ENCODE measurements around the gene LCA5. TPM values are rescaled to one million over a fixed set of nuclear protein-coding genes. Genes with fewer than 3 reads are reported as not detected.
"Not testable (repeated sequence)": the region's sequence is repeated elsewhere in the genome, so short reads cannot be mapped to it uniquely, and the experiment has no call there.

Gene LCA5
- total RNA-seq (ENCODE audit: insufficient read depth, low replicate concordance) = 21.2 TPM

DNA sequence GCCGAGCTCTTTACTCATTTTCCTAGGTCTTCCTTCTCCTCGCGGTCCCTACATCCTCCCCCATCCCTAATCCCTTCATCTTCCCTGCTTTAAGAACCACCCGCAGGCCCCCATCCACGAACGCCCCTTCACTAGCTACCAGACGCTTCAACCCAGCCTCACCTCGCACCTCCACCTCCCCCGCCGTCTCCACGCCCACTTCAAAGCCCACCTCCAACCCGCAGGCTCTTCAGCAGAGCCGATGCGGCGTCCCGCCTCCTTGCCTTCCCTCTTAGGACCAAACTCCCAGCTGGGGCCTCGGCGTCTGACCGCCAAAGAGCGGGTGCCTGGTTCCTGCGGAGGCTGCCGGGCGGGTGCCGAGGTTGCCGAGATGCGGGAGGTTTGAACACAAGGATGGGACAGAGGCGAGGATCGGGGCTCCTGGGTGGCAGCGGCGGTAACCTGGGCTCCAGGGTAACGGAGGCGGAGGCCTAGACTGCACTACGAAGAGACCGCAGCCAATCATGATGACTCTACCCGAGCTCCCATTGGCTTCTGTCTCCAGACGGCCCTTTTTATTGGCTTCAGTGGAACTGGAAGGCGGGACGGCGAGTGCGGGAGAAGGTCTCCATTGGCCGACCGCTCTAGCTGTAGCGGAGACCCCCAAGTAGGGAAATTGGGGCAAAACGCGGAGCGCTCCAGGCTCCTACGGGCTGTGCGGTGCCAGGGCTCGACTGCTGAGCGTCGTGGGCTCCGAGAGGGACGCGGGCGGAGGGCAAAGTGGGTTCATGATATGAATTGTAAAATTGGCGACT is at the start of gene LCA5:
Gene LCA5 (minus strand): TSS at position 477 of the 794 bp plus-strand sequence. CDS start 18,536 bp downstream, outside the sequence.
- peak; percentile 99 for DNase-seq (ENCODE audit: low spot score)

DNA sequence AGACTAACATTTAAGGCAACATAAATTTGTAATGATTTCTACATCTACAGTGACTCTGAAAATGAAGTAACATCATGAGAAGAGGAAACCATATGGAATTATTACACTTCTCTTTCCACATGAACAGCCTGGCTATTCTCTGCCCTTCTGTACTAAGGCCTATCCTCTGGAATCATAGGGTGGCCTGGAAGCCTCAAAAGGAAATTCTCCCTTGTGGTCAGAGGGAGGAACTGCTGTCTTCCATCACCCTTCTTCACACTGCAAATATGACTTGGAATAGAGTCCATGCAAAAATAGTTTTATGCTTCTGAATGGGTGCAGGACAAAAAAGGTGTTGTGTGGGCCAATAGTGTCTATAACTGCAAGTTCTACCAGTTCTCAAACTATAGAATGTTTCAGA is 49.3 kb upstream of the LCA5 start:
- DNase-seq (ENCODE audit: low spot score) = no peak

DNA sequence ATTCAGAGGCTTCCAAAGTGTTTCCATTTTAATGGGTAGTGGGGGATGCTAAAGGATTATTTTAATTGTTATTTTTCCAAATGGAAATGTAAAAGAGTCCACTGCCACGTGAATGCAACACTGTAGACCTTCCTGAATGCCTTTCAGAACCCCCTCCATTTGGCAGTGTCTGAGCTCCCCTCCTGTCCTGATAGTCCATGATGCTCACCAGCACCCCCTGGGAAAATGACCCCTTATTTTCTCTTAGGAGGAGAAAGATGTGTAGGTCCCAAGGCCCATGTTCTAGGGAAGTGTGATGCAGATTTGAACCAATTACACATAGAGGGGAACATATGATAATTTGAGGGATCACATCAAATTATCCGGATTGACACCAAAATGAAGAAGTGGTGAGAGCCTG is 47.1 kb upstream of the LCA5 start:
- no peak for DNase-seq (ENCODE audit: low spot score)

DNA sequence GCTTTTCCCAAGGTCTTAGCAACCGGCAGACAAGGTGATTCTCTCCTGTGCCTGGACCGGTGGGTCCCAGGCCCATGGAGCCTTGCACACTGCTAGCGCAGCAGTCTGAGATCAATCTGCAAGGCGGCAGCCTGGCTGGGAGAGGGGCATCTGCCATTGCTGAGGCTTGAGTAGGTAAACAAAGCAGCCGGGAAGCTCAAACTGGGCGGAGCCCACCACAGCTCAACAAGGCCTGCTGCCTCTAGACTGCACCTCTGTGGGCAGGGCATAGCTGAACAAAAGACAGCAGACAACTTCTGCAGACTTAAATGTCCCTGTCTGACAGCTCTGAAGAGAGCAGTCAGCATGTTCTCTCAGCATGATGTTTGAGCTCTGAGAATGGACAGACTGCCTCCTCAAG is 40.7 kb upstream of the LCA5 start:
- DNase-seq (ENCODE audit: low spot score) = not testable (repeated sequence)

DNA sequence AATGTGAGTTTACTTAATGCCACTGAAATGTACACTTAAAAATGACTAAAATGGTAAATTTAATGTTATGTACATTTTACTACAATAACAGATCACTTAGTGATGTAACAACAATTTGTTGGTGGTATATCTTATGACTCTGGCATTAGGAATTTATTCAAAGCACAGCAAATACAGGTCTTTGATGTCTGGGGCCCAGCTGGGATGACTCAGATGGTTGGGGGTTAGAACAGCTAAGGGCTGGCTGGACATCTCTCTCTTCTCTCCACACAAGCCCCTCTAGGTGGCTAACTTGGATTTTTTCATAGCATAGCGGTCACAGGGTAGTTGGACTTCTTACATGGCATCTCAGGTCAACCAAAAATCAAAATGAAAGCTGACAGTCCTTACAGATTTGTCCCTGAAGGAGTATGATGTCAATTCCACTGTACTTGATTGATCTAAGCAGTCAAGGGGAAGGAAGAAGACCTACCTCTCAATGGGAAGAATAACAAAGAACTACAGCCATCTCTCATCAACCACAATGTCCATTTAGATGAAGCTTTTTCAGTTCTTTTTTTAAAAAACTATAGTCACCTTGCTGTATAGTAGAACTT is 37.5 kb upstream of the LCA5 start:
- DNase-seq (ENCODE audit: low spot score) = peak; percentile 31

DNA sequence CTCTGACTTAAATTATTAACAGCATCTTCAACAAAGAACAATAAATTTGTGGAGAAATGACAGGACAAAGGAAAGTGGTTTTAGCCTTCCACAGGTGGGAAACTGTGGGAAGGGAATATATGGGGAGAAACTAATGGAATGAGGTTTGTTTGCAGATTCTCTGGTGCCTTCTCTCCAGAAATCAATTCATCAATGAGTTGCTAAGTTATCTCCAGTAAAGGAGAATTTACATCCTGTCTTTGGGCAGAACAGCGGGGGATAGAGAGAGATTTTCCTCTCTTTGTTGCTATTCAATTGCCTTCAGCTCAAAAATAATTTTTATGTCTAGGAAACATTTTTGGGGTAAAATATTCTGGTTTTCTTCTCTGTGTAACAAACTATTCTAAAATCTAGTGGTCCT is 36.9 kb upstream of the LCA5 start:
- DNase-seq (ENCODE audit: low spot score) = no peak

DNA sequence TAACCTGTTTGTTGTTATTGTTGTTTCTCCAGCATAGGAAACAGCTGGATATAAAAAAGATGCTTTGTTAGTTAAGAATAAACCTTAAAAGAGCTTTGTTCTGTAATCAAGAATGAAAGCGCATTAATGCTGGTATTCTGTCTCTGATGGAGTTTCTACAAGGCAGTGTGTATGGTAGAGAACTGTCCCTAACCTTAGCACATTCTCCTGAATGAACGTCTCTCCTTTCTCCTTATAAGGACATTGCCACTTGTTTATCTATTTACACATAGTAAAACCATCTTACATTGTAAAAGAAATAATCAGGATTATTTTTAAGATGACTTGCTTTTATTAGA is 33.8 kb upstream of the LCA5 start:
- no peak for DNase-seq (ENCODE audit: low spot score)

DNA sequence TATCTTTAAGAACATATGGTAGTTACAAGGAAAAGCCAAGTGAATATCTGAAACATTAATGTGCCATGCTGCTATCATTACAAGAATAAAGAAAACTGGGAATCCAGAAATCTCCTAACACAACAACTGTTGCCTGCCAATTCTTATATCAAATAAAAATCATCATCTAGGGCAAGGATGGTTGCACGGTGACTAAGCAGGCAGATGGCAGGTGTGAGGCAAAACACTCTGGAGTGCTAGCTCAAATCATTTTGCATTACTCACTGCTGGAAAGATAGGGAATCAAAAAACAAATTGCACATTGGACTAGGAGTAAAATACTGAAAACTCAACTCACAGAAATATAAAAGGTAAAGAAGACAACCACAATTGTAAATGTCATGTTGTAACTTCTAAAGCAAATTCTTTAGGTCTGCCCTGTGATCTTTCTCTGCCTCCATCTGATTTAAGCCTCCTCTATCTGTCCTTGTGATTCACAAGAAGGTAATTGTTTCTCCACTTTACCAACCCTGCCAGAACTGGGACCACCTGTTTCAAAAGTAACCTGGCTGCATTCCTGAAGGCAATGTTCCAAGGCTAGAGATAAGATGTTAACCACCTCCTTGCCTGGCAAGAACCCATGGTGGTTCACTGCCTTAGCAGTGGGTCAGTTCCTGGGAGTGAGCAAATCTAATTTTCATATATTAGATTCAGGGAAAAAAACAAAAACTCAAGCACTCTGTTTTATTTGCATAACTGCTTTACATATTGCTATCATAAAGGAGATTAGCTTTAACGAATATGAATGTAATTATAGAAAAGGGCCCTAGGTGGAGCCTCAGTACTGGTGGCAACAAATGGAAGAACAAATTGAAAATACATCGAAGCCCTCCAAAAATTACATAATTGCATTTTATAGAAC is 33.1 kb upstream of the LCA5 start:
- peak; percentile 80 for DNase-seq (ENCODE audit: low spot score)

DNA sequence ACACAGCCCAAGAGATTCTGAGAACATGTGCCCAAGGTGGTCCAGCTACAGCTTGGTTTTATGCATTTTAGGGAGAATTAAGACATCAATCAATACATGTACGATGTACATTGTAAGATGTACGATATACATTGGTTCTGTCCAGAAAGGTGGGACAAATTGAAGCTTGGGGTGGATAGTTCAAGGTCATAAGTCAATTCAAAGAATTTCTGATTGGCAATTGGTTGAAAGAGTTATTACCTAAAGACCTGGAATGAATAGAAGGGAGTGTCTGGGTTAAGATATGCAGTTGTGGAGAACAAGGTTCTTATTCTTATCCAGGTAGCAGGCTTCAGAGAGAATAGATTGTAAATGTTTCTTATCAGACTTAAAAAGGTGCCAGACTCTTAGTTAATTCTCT is 31.8 kb upstream of the LCA5 start:
- no peak for DNase-seq (ENCODE audit: low spot score)

DNA sequence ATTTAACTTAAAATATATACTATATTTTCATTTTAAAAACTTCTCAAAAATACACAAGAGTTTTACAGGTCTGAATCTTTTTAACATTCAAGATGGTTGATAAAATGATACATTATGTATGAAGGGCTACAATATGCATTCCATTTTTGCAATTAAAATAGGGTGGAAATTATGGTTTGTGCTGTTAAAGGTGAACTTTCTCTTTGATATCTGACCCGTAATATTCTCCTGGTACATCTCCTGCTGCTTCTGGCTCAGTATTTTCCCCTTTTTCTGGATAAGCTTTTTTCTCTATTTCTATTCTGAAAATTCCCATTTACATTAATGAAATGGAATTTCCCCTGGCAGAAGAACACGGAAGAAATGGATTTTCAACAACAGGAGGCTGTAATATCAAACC is 27.4 kb upstream of the LCA5 start:
- no peak for DNase-seq (ENCODE audit: low spot score)

DNA sequence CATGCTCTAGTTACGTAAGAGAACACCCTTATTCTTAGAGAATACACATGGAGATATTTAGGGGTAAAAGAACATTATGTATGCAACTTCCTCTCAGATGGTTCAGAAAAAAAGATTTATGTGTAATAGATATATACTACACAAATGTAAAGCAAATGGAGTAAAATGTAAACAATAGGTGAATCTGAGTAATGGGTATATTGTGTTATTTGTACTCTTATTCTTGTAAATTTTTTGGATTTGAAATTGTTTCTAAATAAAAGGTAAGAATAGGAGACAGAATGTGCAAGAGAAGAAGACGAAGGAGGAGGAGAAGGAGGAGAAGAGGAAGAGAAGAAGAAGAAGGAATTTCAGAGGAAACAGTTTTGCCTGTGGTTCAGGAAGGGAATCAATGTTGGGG is 22.5 kb upstream of the LCA5 start:
- DNase-seq (ENCODE audit: low spot score) = no peak

DNA sequence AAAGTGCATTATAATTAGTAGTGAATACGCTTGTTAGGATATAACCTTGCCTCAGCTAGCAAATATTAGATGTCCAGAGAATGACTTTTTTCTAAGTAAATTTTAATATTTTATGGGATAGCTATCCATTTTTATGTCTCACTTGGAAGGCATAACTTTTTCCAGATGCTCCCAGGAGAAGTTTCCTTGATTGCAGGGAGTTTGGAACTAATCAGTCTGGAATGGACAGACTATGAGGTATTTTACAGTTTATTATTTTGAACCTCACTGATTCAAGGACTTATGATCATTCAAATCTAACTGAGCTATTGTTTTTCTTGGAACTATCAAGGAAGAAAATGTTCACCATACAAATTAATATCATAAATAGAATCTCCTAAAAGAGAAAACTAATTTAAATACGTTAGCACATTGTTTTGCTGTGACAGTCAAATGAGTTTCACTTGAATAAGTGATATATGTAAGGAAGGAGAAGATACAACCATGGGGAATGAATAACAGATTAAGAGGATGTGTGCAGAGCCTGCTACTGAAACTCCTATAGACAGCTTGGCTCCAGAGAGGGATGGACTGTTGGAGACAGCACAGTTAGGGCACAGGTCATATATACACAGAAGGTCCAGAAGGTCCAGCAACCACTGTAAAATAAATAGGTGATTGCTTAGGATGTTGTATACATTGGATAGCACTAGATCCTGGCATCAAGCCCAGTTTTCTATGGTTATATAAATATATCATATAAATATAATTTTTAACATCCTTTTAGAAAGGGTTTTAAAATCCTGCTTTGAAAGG is 20.6 kb upstream of the LCA5 start:
- no peak for DNase-seq (ENCODE audit: low spot score)

DNA sequence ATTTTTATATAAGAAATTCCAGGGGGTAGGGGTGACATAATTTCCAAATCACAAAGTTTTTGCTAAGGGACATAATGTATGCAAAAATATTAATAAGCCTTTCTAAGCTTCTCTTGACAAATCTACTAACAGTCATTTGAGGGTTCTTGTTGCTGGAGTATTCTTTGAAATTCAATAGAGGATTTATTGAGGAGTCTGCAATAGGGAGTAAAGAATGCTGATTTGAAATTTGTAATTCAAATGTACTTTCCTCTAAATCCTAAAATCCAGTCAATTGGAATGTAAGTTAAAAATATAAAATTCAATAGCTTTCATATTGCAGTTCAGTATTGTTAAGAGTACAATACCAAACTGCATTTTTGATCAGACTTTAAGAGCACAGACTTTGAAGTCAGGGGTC is 17.1 kb upstream of the LCA5 start:
- DNase-seq (ENCODE audit: low spot score) = no peak

DNA sequence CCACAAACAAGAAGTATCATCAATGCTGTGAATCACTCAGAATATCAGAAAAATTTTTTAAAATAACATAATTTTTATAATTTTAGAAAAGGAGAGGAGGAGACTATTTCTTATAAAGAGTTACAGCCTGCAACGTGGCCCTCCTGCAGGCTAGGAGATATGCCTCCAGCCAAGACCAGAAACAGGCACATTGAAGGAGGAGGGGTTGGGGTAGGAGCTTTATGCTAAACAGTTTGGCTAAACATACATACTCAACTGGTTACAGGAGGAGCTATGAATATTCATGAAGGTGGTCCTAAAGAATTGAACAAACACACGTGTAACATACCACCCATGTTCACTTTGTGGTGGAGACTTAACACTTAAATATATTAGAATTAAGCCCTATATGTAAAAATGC is 14.2 kb upstream of the LCA5 start:
- no peak for DNase-seq (ENCODE audit: low spot score)

DNA sequence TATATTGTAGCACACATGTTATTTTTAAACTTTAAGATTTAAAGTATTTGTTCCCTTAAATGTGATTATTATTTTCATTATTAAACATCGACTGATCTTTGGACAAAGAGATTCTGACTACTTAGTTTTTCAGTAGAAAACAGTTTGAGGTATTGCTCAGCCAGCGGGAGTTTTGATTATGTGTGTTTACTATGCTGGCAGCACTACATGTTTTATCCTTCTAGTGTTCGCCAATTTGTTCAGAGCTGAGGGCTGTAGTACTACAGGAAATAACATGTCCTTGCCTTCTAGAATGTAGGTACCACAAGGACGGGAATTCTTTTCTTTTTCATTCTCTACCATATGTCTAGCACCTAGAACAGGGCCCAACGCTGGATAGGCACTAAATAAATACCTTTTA is 11.1 kb upstream of the LCA5 start:
- no peak for DNase-seq (ENCODE audit: low spot score)

DNA sequence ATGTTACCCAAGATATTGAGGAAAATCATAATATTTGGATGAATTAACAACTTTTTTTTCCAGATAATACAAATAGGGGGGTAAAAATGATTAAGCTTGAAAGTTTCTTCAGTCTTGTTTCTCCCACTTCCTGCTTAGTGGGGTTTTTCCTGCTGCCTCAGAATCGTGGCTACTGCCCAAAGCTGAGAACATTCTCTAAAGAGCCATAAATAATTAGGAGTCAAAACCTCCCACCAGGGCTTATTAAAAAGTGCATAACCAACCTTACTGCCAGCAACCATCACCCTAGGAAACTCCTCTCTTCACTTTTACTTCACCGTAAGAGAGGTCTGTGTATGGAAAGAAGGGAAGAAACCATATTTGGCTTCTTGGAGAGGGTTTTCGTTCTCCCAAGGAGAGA is 9.0 kb upstream of the LCA5 start:
- DNase-seq (ENCODE audit: low spot score) = no peak

DNA sequence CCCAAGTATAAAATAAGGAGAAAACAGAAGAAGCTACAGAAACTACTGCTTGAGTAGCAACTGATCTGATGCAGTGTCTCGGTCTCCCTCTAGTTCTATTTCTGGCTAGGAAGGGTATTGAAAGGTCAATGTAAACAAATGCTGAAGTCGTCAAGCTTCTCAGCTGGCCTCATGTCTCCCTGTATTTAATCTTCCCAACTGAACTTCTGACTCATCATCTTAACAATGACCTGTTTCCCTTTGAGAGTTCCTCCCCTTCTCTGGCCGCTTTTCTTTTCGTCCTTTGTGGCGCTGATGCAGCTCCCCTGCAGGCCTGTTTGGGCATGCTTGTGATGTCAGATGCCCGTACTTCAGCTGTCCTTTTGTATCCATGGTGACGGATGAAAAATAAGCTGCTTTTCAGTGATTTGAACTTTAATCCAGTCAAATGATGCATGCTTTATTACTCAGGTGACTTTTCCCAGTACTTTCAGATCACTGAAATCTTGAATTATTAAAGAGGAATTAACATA is 7.8 kb upstream of the LCA5 start:
- peak; percentile 94 for DNase-seq (ENCODE audit: low spot score)

DNA sequence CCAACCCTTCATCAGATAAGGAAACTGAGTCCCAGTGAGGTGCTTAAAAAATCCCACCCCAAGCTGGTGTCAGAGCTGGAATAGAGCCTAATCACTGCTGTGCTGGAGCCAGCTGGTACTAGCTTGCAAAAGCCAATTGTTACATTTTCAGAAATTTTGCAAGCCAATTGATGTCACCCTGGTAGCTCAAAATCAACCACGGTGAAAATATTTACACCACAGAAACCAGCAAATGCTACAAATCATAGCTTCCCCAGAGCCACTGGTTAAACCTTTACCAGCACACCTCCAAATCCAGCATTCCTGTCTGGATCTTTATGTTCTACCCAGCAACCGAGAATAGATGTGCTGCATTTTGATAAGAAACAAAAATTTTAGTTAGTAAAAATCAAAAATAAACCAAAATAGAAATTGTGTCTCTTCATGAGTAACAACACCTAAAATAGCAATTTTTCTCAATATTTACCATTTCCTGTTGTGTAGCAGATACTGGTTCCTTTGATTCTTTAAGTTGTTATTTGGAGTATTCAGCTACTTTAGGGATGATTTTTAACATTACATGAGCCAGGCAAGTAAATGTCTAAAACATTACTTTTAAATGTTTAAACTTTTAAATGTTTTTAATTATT is 7.2 kb upstream of the LCA5 start:
- no peak for DNase-seq (ENCODE audit: low spot score)

DNA sequence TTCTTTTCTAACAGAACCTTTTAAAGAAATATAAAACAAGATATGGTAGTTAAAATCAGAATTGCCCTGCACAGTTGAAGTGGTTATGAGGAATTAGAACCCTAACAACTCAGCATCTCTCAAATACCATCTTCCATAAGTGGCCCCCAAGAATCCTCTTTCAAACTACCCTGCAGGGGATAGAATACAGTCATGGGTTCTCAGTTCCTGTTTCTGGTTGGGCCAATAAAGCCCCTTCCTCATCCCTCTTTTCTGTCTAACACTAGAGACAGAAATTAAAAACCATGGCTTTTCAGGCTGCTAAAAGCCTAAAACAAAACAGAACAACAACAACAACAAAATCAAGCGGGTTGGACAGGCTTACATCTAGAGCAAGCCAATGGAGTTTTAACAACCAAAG is 6.7 kb upstream of the LCA5 start:
- no peak for DNase-seq (ENCODE audit: low spot score)

DNA sequence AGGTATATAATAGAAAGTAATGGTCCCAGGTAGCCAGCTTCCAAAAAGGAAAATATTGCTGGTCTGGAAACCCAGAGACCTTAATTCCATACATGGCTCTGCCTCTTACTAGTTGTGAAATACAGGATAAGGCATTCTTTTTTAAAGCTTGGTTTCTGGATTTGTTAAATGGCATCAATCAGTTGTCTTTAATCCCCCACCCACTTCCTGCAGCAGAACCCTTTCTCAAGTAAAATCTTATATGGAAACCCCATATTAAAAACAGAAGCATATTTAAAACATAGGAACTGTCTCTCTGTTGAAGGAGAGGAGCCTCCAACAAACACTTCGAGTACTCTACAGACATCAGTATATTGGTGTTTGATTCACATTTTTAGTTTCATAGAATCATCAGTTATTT is 6.2 kb upstream of the LCA5 start:
- no peak for DNase-seq (ENCODE audit: low spot score)

Measured in umbilical cord (tissue), 2 donors.